NOMO-1 (cell line): Measurements from ENCODE around the gene MTA2.

Experiments used
- DNase-seq, 2 experiments: peaks; one replicate each; lab custom pipeline; 2025; ENCODE audit not compliant: unreplicated experiment in 2 of 2; lab: John Stamatoyannopoulos, UW

Gene MTA2

DNA sequence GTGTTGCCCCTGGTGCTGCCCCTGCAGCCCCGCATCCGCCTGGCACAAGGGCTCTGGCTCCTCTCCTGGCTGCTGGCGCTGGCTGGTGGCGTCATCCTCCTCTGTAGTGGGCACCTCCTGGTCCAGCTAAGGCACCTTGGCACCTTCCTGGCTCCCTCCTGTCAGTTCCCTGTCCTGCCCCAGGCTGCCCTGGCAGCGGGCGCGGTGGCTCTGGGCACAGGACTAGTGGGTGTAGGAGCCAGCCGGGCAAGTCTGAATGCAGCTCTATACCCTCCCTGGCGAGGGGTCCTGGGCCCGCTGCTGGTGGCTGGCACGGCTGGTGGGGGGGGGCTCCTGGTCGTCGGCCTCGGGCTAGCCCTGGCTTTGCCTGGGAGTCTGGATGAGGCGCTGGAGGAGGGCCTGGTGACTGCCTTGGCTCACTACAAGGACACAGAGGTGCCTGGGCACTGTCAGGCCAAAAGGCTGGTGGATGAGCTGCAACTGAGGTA is 11.7 kb upstream of the MTA2 start:
- DNase-seq, result no peak

DNA sequence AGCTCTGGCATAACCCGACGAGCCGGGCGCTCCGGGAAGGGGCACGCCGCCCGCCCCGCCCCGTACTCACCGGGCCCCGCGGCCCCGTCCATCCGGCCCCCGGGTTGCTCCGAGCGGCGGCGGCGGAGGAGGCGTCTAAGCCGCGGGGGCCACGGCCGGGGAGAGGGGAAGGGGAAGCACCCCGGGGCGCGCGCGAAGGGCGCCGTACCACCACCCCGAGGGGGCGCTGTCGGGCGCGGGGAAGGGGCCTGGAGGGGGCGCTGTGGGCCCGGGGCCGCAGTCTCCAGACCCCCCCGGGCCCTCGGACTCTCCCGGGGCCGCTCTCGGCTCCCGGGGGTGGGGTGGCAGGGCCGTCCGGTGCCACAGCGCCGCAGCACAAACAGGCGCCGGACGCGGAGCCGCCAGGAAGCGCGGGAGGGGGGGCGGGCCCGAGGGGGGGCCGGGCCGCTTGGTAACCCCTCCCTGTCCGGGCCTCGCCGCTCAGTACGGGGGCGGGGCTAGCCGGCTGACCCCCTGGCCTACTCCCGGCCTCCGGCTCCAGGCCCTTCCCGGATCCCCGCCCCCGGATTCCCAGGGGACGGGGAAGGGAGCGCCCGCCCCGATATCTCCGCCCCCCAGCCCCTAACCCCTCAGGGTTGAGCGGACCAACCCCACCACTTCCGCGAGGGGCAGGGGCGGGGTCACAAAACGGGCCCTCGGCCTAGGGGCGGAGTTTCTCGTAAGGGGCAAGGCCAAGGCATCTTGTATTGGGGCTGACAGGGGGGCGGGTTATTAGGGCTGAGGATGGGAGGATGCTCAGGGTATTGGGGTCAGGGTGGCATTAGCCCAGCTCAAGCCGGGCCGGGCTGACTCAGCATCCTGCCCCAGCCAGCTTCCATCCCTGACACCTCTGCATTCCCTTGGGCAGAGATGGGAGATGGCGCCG is 11.0 kb upstream of the MTA2 start, which contains the start of the genes EML3 and ROM1:
TSS of gene EML3 (minus strand) at position 410 of the 925 bp plus-strand sequence. CDS start at position 92, 318 bp downstream.
TSS of gene ROM1 (plus strand) at position 892 of the 925 bp plus-strand sequence. CDS start at position 917, 25 bp downstream.
- DNase-seq, result peak; percentile 69 to 73

DNA sequence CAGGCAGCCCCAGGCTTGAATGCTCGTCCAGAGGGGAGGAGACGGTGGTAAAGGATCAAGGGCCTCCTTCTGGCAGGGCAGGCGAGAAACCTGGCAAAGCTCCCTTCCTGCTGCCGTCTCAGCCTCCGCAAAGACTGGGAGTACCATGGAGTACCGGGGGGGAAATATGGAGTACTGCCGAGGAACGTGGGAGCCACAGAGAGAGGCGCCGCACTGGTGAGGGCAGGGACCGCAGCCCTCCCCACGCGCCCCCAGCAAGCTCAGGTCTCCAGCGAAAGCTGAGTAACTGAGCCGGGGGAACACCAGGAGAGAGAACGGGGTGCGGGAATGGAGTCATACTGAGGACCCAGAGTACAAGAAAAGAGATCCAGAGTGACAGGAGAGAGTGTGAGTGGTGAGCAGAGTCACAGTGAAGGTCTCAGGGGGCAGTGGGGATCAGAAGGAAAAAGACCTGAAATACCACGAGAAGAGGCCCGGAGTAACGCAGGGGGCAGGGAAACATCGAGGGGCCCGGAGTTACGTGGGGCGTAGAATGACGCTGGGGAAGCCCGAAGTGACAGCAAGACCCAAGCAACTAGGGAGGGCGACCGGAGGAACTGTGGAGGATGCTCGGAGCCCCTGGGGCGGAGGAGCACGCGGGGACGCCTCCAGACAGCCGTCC is 10.2 kb upstream of the MTA2 start:
- peak; percentile 31 to 69 for DNase-seq

DNA sequence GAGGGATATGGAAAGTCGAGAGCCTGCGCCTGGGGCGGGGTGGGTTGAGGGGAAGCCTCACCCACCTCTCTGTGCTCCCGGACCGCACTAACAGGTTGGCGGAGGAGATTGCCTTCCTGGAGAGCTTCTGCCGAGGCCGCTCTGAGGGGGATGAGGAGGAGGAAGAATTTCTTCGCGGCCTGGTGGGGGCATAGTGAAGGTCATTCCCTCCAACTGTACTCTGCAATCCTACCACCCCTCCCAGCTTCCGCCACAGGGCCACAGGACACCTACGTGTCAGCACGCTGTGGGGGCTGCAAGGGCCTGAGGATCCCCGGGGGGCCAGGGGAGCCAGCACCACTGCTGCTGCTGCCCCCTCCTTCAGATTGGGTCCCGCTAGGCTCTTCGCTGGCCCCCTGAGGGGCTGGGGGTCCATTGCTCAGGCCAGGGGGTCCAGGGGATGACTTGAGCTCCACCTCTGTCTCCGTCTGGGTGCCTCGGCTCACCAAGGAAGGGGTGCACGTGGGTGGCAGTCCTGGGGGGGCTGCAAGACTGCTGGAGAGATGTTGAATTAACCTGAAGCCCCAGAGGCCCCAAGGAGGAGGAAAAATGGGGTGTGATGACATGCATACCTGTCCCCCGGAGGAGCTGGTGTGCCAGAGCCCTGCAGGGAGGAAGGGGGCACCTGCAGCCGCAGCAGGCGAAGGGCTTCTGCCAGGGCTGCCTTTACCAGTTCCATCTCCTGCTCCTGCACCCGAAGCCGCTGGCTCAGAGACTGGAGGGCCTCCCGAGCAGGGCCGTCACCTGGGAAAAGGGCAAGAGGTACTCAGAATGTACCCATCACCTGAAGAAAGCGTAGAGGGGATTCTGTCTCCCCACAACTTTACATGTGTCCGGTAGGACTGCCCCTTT is 9.4 kb upstream of the MTA2 start:
- no peak for DNase-seq

DNA sequence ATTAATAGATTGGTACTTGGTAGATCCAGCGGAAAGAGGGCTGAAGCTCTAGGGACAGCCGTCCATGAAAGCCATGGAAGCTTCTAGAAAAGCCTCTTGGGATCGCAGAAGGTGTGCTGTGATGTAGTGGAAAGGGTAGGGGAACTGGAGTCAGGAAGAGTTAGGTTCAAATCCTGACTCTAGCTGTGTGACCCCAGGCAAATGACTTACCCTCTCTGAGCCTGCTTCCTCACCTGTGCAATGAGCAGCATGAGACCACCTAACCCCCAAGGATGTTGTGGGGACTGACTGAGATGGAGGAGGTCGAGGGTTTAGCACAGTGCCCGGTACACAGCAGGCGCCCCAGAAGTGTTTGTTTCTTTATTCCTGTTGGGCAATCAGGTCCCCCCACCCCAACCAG is 8.7 kb upstream of the MTA2 start:
- no peak for DNase-seq

DNA sequence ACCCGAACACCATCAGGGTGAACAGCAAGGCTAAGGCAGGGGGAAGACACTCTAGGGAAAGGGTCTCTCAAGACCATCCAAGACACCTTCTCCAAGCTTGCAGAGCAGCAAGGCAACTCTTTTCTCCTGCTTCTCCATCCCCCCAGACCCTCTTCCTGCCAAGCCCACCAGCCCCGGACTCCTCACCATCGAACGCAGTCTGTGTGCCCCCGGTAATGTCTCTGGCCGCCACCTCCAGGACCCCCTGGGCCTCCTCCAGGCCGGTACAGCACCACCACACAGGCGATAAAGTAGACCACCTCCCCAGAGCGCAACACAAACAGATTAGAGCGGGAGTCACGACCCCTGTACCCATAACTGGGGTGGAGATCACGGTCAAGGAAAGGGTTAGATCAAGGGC is 7.1 kb upstream of the MTA2 start:
- no peak for DNase-seq

DNA sequence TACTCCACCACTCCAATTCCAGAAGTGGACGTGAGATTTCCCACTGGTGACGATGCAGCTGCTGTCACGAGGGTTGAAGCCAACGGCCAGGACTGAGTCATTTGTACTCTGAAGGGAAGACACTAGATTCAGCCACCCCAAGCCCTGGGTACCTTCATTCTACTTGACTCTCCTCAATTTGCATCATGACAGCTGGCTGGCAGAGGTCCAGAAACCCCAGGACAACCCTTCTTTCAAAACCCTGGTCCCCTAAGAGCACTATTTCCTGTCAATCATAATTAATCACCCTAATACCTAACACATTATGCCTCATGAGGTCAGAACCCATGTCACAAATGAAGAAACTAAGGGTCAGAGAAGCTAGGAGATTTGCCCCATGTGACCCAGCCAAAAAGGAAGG is 6.0 kb upstream of the MTA2 start:
- DNase-seq, result no peak

DNA sequence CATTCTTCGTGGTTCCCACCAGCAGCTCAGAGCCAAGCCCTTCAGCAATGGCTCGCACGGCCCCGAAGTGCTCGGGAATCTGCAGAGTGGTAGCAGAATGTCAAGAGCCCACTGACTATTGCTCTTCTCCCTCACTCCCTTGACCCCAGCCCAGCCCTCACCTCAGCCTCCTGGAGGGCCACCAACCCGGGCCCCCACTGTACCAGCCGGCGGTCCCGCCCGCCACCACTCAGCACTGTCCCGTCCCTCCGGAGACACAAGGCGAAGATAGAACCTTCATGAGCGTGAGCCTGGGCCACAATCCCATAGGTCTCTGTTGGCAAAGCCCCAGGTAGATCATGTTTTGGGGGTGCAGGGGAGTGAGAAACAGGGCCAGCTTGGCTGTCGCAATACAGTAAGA is 4.2 kb upstream of the MTA2 start:
- DNase-seq, result no peak

DNA sequence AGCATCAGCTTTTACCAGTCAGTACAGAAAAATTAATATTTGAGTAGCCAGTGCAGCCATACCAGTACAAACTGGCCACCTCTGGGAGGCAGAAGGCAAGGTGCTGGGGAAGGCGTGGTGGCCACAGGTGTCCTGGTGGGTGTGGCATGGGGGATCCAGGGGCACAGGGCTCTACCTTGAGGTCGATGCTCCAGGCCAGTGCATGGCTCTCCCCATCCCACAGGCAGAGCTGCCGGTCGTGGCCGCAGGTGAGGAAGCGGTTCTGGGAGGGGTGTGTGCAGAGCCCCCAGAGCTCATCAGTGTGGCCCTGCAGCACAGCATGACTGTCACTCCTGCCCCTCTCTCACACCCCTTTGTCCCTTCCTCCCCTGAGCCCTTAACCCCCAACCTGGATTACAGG is 3.8 kb upstream of the MTA2 start:
- DNase-seq, result no peak

DNA sequence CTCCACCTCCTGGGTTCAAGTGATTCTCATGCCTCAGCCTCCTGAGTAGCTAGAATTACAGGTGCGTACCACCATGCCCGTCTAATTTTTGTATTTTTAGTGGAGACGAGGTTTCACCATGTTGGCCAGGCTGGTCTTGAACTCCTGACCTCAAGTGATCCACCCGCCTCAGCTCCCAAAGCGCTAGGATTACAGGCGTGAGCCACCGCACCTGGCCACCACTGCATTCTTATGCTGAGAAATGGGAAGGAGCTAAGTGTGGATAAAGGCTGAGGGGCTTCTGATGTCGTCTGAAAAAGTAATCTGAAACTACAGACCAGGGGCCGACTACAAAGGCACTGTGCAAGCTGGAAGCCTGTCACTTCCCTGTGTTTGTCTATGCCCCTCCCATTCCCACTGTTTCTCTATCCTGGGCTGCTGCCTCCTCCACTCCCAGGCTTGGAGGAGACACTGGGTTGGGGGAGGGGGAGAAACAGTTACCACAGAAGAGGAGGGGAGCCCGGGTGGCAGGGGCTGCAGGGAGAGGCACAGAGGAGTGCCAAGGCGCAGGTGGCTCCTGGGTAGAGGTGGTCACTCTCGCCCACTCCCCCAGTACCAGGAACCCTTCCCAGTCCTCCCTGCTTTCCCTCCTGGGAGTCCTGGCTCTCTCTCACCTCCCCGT is 2.9 kb upstream of the MTA2 start:
- DNase-seq, result no peak

DNA sequence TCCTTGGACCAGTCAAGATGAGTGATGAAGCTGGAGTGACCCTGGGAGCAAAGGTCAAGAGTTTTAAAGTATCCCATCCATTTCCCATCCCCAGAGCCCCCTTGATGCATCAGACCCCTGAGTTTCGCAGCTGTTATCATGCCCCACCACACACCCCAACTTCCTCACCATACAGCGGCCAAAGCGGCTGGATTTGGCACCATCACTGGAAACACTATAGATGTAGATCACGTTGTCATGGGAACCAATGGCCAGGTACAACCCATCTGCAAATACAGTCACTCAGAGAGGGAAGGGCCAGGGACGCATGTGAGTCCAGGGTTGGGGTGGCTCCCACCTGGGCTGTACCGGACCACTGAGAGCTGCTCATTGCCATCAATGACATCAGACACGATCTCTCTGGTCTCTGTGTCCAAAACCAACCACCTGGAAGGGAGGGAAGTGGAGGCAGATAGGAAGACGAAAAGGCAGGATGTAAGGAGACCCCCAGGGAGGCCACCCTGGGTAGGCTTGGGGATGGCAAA is 2.2 kb upstream of the MTA2 start:
- DNase-seq, result no peak

DNA sequence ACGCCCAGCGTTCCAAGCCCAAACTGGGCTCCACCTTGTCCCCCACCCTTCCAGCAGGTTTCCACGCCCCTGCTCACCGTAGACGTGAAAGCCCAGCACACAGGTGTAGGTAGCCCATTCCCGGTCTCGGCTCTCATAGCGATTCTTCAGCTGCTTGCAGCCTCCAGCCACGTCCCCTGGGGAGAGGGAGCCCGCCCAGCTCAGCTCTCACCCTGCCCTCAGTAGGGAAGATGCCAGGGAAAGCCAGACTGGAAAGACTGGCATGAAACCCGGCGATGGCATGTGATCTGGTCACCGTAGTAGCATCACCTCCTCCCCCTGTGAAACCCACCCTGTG is 1.4 kb upstream of the MTA2 start:
- no peak for DNase-seq

DNA sequence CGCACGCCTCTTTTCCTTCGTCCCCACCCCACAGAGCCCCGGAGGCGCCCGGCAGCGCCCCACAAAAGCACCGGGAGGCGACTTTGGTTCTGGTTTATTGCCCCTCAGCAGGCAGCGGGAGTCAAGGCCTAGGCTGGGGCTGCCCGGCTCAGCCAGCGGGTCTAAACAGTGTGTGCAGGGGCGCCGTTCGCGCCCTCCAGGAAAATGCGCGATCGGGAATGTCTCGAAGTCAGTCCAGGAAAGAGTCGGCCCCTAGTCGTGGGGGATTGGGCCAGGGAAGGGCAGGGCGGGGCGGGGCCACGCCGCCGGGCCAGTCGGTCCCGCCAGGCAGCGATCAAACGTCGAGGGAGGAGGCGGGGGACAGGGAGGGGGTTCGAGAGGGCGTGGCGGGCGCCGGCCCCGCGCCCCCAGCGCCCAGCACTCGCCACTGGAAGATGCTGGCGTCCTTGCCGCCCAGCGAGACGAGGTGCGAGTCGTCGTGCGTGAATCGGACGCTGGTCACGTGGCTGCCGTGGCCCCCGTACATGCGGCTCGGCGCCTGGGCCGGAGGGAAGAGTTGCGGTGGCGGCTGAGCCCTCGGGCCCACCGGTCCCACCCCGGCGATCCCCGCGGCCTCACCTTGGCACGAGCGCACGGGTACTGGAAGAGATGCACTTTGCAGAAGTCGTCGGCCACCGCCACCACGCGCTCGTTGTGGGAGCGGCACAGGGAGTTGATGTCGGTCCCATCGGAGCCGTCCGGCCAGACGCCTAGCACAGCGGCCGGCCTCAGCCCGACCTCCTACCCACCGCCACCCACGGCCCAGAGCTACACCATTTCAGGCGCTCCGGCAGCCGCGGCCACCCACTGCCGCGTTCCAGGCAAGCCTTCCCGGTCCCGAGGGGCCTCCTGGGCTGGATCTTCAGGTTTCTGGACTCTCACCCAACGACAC is 741 bp upstream of the MTA2 start:
- DNase-seq, result peak; percentile 46 to 75

DNA sequence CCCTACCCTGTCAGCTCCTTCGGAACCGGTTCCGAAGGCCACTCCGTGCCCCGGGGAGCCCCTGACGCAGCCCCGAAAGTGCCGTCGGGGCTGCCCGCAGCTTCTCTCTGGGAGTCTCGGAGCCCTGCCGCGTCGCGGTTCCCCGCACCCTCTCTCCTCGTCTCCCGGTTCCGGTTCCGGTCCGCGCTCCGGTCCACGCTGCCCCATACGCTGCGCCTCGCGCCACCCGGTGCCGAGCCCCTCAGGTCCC is 618 bp downstream of the MTA2 start:
- no peak for DNase-seq

DNA sequence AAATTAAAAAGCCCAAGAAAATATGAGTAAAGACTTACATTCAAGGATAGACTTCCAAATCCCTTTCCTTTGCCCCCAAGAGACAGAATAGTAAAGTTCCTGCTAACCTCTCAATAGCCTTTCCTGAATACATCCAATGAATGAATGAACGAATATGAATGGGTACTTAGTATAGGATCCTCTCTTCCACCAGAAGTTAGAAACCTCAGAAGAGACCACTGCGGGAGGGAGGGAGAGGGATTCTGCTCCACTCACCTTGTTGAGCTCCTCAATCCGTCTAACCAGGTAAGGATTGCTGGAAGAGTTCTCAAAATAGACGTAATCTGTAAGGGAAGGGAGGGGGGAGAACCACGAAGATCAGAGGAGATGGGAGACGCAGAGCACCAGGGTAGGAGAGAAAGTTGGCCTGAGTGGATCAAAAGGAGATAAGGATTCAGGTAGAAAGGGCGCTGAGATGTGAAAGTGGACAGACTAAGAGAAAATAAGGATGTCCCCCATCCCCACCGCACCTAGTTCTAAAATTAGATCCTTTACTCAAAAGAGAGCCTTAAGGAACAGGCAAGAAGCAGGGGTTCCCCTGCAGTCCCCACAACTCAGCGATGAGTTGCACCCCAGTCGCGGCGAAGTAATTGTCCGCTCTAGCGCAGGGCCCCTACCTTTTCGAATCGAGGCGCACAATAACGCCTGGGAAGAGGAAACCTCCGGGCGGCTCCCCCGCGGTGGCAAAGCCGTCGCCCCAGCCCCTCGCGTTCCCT is 1.1 kb downstream of the MTA2 start:
- peak in 1 of 2 experiments; percentile 40 for DNase-seq

DNA sequence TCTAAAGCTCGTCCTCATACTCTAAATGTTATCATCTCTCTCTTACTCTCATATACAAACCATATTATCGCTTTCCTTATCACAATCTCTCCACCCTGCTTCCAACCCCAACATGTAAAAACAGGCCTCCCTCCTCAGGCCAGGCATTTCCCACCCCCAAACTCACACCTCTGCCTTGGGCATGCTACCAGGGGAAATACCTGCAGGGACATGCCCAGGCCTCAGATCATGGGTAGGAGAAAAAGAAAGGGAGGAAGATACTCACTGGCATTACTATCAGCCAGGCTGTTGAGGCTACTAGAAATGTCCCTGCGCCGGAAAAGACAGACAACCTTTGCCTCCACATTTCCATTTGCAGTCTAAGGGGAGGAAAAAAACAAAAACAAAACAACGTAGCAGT is 1.8 kb downstream of the MTA2 start:
- no peak for DNase-seq

DNA sequence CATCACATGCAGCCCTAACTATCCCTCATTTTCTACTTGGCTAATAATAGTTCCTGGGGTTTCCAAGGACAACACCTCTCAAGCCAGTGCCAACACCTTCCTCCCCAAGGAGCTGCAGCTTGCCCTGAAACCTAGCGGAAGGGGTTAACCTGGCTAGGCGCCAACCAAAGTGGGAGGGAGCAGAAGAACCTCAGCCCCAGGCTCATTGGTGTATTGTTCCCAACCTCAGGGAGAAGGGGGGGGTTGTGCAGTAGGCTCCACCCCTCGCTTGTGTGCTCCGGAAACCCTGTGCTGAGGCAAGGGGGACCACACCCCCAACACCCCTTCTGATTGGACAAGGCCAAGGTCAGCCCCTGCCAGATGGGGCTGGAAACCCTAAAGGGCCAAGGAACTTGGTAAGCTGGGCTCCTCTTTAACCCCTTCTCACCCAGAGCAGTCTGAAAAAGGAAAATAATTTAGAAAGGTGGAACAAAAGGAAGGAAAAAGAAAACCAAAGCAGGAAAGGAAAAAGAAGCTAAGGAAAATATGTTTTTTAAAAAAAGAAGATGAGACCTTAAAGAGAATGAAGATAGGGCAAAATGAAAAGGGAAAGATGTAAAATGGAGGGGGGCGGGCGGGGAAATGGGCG is 2.5 kb downstream of the MTA2 start:
- DNase-seq, result peak; percentile 95

DNA sequence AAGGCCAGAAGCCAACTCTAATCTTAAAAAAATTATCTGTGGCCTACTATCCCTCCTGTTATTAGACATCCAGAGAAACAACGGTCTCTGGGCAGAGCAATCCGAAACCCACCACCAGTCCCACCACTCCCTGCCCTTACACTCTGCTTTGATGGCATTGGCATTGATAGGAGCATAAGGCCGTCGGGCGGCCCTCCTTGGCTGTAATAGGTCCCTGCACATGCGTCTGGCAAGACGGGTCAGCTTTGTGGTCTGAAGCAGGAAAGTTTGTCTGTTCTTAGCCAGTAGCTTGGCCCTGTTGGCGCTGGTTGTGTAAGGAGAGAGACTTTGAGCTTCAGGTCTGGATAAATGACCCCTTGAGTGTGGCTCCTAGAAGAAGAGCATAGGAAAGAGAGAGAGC is 6.5 kb downstream of the MTA2 start:
- DNase-seq, result no peak
